CD4-positive, alpha-beta T cell treated with Interleukin-15 for 1 hour (primary cell): ENCODE measurements around the gene C2orf78.
"Not testable (repeated sequence)": the region's sequence is repeated elsewhere in the genome, so short reads cannot be mapped to it uniquely, and the experiment has no call there.

Source experiments
- DNase-seq: peaks from one replicate; pipeline ENCODE4 v3.0.0-alpha.2; 2020

The C2orf78 gene, protein sequence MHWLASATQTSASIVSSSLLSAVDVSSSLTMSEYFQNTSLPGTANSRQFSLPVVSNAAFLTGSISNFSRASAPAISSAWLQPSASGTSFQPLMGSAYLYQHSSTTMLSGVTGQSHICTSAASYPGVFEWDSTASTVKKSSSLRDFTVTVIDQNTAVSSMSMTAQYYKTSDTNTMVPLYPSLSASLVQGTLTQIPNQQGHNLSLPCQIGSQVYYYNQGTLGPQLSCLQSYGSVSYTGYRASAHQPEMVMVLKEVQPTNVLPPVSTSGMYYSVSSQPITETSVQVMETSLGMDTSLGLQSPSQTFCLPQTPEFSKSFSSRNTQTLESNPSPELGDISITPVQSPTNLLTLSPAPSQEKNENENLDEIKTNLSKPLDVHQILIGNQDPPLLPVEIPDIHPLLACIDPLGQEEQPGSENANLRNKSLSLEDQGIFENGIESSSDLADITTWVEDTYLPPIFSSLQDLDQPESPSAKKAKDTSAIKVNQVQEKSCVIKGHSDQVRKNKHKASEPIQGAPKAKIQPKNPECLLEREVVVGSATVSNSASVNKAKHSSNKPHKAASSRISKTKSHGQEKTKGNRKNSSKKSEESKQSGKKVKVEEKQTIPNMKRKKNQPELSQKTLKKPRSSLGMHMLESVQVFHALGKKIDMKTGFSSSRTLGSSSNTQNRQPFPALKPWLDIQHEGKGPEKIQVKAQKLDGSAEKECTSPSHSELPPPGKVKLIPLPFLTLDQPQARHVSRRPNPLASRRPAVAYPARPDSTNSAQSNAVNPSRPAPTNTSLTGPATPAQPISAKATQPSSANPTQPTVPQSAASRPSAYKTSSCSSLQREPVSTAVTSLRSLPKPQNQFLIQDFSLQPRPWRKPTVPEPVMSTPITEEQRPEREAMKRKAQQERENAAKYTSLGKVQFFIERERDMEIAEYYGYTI

DNA sequence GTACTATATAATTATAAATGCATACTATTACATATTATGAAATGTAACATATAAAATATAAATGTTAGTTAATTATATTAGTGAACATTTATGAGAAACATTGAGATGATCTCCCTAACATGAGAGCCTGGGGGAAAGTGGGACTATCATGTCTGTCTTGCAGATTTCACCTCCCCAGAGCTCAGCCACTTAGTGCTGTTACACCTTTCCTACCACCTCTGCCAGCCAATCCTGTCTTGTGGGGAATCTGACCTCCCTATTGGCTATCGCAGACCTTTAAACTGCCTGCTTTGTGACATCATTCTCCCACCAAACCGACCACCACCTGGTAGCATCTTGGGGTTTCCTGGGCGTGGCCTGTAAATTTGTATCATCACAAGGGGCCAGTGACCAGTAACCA is at the start of gene C2orf78:
Gene C2orf78 (plus strand): TSS at position 301 of the 400 bp plus-strand sequence. CDS start 127 bp downstream, outside the sequence.
- not testable (repeated sequence) for DNase-seq

DNA sequence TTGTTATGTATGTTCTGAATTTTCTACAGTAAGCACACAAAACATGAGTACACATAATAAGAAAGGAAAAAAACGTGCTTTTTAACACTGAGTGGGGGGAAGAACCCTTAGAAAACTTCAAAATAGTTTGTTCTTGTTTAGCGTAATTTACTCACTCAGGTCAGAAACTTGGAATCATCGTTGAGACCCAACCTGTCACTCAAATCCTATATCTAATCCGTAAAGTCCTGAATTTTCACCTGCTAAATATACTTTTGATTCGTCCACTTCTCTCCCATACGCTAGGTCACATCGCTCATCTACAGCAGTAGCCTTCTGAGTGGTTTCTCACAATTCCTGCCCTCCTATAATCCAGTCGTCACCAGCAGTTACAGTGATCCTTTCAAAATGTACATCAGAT is 47.6 kb upstream of the C2orf78 start:
- no peak for DNase-seq

GRCh38 chr2:73736855-73737779 is 46.9 kb upstream of the C2orf78 start, which contains the start of gene TPRKB:
TSS of gene TPRKB (minus strand) at chr2:73737345. CDS start at chr2:73734569, 2,776 bp downstream.
- peak; percentile 96 for DNase-seq

- no peak for DNase-seq
Observed at GRCh38 chr2:73739101-73739500, 44.9 kb upstream of the C2orf78 start.

GRCh38 chr2:73740767-73741166 is 43.2 kb upstream of the C2orf78 start:
- DNase-seq, result no peak

DNA sequence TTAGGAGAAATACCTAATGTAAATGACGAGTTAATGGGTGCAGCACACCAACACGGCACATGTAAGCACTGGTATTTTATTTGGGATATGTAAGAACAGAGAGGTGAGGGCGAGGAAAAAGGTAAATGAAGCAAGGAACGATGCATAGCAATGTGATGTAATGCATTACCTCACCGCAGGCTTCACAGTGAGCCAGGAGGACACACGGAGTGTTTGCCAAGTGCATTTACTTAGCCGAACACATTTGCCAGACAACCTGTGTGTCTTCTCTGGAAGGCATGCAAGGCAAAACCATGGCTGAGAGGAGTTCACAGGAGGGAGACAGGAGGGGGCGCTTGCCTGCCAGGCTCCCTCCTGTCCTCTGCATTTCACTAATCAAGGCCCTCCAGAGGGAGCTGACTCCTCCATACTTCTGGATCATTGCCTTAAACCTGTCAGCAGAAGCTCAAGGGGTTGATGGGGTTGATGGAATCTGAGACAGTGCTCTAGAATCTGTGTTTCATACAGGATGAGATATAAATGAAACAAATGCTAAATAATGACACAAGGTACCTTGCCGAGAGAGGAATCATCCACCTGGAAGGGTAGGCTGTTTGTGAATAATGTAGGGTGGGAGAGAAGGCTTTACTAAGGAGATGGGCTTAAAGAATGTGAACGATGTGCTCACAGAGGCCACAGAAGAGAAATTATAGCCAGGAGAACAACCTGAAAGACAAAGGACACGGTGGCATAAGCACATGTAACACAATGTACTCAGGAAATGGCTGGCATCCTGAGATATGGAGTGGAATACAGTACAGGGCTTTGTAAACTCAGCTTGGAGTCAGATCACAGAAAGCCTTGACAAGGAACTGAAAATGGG is 37.7 kb upstream of the C2orf78 start:
- no peak for DNase-seq

GRCh38 chr2:73746877-73747208 is 37.1 kb upstream of the C2orf78 start:
- no peak for DNase-seq

DNA sequence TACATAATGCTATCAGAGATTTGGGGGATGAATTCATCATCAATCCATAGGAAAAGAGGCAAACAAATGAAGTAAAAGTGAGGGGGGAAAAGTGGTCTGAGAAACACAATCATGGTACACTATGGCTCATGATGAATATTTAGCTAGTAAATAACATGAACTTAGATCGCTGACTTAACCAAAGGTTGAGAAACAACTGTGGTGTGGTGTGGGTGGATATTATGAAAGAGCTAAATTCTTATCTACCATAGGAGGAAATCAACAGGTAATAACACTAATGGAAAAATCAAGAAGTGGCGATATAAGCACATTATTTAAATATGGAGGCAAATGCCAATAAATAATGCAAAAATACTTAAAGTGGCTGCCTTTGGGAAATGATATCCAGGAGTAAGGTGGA is 34.7 kb upstream of the C2orf78 start:
- no peak for DNase-seq

- not testable (repeated sequence) for DNase-seq
Observed at GRCh38 chr2:73754332-73754731, 29.7 kb upstream of the C2orf78 start.

DNA sequence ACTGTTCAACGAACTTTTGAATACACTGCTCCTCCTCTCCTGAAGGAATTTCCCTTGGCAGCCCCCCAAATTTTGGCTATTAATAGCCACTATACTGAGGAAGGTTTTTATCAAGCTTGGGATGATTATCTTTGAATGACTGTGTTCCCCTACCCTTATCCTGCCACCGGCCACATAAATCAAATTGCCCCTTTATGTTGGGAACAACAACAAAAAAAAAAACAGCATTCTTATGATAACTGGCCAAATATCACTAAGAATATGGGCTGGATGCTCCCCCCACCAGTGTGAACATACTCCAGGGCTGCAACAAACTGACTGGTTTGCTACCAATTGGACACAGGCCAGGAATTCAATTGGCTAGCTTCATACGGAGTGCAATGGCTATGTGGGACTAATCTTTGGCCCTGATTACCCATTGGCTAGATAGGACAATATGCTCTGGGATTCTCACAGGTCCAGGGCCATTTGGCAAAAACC is 24.7 kb upstream of the C2orf78 start:
- no peak for DNase-seq

GRCh38 chr2:73759904-73760303 is 24.1 kb upstream of the C2orf78 start:
- DNase-seq, result no peak

DNA sequence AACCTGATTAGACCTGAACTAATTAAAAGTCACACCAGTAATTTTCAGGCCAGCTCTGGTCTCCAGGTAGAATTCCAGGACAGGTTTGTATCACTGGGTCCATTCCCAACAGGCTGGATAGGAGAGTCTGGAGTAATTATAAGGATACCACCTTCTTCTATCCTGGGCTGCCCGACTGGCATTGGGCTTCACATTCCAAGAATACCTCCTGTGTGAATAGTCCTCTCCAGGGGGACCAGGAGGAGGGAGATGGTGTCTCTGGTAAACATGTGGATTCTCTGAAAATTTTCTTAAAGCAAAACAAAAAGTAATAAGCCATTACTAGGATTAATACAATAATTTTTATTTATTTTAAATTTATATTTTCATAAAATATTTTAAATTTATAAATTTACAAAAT is 21.4 kb upstream of the C2orf78 start:
- DNase-seq, result no peak

DNA sequence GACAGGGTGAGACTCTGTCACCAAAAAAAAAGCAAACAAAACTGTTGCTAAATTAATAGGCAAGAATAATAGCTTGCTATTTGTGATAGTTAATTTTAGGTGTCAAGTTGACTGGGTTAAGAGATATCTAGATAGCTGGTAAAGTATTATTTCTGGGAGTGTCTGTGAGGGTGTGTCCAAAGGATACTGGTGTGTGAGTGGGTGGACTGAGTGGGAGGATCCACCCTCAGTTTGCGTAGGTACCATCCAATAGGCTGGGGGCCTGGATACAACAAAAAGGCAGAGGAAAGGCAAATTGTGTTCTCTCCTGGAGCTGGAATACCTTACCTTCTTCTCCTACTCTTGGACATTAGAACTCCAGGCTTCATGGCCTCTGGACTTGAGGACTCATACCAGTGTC is 19.0 kb upstream of the C2orf78 start:
- no peak for DNase-seq

DNA sequence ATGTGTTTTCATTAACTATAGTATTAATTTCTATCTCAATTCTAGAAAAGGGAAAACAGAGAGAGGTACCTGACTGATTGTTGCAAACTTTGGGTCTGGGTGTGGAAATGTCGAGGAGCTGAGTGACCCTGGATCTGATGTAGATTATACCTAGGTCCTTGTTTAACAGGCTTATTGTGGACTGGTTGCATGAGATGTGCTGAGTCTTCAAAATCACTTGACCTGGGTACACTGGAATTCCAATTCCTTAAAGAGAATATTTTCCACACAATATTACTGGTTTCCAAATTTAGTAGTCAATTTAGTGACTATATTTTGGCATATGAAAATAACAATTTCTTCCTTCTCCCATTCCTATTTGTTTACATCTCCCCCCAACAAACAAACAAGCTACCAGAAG is 17.6 kb upstream of the C2orf78 start:
- DNase-seq, result no peak

GRCh38 chr2:73766994-73767393 is 17.0 kb upstream of the C2orf78 start:
- DNase-seq, result no peak

DNA sequence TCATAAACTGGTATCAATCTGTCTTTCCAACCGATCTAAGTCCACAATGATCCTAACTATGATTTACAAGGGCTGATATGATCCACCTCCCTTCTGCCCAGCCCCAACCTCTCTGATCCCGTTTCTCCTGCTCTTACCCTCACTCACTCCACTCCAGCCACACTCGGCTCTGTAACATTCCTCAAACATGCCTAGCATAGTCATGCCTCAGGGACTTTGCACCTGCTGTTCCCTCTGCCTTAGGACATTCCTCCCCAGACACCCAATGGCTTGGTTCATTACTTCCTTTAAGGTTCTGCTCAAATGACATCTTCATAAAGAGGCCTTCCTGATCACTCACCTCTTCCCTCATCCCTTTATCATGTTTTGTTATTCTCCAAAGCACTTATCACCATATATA is 13.3 kb upstream of the C2orf78 start:
- no peak for DNase-seq

DNA sequence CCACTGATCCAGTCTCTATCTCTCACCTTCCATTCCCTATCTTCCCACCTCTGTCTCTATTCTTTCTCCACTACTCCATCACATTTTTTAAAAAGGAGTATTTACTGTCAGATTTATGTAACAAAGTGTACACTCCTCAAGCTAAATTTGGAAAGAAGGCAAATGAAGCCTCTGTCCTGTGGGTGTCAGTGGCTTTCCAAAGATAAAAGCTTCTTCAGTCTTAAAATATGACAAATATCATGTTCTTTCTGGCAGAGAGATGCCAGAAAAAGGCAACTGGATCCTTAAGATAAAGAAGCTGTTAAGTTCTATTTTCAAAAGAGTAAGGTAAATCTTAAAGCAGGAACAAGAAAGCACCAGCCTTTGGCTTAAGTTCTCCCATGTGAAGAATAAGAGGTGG is 11.2 kb upstream of the C2orf78 start:
- DNase-seq, result no peak

GRCh38 chr2:73776381-73776780 is 7.6 kb upstream of the C2orf78 start:
- no peak for DNase-seq

DNA sequence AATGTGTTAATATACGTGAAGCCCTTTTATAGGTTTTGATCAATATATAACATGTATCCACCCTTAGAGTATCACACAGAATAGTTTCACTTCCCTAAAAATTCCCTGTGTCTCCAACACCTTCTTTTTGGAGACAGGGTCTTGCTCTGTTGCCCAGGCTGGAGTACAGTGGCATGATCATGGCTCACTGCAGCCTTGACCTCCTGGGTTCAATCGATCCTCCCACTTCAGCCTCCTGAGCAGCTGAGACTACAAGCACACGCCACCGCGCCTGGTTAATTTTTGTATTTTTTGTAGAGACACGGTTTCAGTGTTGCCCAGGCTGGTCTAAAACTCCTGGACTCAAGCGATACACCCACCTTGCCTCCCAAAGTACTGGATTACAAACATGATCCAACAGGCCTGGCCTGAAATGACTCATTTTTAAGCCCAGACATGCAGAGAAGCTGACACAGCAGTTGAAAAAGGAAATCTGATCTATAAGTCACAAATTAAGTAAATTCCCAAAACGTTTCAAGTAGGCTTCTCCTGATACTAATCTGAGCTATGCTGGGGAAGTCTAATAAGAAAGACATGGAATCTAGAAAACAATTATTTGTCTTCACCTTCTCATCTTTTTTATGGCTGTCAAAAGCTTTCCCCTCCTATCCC is 7.0 kb upstream of the C2orf78 start:
- DNase-seq, result no peak

DNA sequence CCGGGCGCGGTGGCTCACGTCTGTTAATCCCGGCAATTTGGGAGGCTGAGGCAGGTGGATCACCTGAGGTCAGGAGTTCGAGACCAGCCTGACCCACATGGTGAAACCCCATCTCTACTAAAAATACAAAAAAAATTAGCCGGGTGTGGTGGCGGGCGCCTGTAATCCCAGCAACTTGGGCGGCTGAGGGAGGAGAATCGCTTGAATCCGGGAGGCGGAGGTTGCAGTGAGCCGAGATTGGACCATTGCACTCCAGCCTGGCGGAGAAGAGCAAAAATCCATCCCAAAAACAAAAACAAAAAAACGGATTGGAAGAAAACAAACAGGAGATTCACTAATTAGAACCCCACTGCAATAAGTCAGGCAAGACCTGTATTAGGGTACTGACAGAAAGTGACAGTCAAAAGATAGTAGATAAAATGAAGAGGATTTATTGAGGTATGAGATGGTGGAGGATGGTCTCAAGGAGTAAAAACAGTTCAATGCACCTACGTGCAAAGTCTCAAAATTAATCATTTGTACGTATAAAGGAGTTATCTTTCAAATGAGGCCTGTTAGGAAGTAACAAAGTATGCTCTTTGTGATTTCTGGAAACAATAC is 5.0 kb upstream of the C2orf78 start:
- DNase-seq, result not testable (repeated sequence)
